Stimulated activated naive B cell treated with anti-CD40 and anti-IgM and Interleukin-4, amounts not matched to agents 10 μg/mL and 1 μg/mL and 100 μg/mL, for 72 hours (primary cell): ENCODE results near the gene TFDP1.
"Not testable (repeated sequence)": the region's sequence is repeated elsewhere in the genome, so short reads cannot be mapped to it uniquely, and the experiment has no call there.

Source experiments
- ATAC-seq, 2 donors: fragments of 150-1000 bp; cut with Tn5 transposase; replicated peaks; 2 replicates each; pipeline ENCODE4 v1.10.0; 2021; ENCODE audit warnings: moderate library complexity in 1 of 2
- DNase-seq: peaks from one replicate; pipeline ENCODE4 v3.0.0; 2021
- H3K27ac Mint-ChIP-seq: one replicate; pipeline ENCODE4 v1.8.0; 2022; ENCODE audit warnings: mild to moderate bottlenecking, mixed read lengths
- H3K27me3 Mint-ChIP-seq, 2 donors: one replicate each; pipeline ENCODE4 v1.8.0; 2022; ENCODE audit warnings: mixed read lengths in 2 of 2
- H3K36me3 Mint-ChIP-seq, 2 donors: one replicate each; pipeline ENCODE4 v1.8.0; 2022; ENCODE audit warnings: mixed read lengths in 2 of 2, mild to moderate bottlenecking in 1 of 2
- H3K4me1 Mint-ChIP-seq, 2 donors: one replicate each; pipeline ENCODE4 v1.8.0; 2022; ENCODE audit warnings: mixed read lengths in 2 of 2, mild to moderate bottlenecking in 1 of 2
- H3K4me3 Mint-ChIP-seq, 2 donors: one replicate each; pipeline ENCODE4 v1.8.0; 2022; ENCODE audit warnings: mild to moderate bottlenecking in 2 of 2, mixed read lengths in 2 of 2, moderate library complexity in 1 of 2
- H3K9me3 Mint-ChIP-seq, 2 donors: one replicate each; pipeline ENCODE4 v1.8.0; 2022; ENCODE audit warnings: mixed read lengths in 2 of 2, mild to moderate bottlenecking in 1 of 2

TFDP1 gene

DNA sequence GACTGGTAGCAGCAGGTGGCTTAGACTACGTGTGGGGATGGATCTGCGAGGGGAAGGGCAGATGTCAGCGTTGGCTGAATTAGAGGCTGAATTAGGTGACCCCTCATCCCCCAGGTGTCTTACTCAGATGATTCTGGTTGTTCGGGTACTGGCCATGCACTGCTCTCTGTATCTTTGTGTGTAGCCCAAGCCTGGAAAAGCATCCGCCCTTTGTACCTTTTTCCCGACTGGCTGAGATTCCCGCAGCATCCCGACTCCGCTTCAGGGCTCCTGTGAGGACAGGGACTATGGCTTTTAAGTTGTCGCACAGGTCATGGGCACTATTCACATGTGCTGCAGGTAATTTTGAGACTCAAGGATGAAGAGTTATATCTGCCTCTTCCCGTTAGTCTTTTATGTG, 7.2 kb downstream of the TFDP1 start:
- no peaks in the 10 kb centered on the region for H3K27me3 Mint-ChIP-seq
- no peak for ATAC-seq
- no peak overlapping the region for H3K4me3 Mint-ChIP-seq
- peaks cover 11 to 18% of the 10 kb centered on the region in 2 donors for H3K4me1 Mint-ChIP-seq
- no peak for DNase-seq
- peaks cover 51 to 53% of the 10 kb centered on the region in 2 donors for H3K36me3 Mint-ChIP-seq
- peaks cover 0 to 1% of the 10 kb centered on the region in 2 donors for H3K9me3 Mint-ChIP-seq
- no peak overlapping the region for H3K27ac Mint-ChIP-seq

DNA sequence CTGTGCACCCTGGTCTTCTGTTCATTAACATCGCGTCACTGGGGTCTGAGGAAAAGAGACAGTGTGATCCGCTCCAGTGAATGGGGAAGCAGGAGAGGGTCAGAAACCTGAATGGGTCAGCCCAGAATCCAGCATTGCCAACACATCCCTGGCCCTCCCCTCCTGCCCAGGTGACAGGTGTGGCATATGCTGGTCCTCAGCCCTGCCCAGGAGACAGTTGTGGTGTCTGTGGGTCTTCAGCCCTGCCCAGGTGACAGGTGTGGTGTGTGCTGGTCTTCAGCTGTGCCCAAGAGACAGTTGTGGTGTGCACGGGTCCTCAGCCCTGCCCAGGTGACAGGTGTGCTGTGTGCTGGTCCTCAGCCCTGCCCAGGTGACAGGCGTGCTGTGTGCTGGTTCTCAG, 8.0 kb downstream of the TFDP1 start:
- no peak for DNase-seq
- no peak overlapping the region for H3K4me3 Mint-ChIP-seq
- no peak for ATAC-seq
- no peak overlapping the region for H3K27ac Mint-ChIP-seq
- peaks cover 0 to 1% of the 10 kb centered on the region in 2 donors for H3K9me3 Mint-ChIP-seq
- H3K4me1 Mint-ChIP-seq = peaks cover 9 to 13% of the 10 kb centered on the region in 2 donors
- peaks cover 51 to 52% of the 10 kb centered on the region in 2 donors for H3K36me3 Mint-ChIP-seq
- no peaks in the 10 kb centered on the region for H3K27me3 Mint-ChIP-seq

- H3K4me1 Mint-ChIP-seq, H3K27ac Mint-ChIP-seq, ATAC-seq, H3K27me3 Mint-ChIP-seq, DNase-seq, H3K9me3 Mint-ChIP-seq, H3K4me3 Mint-ChIP-seq: not testable (repeated sequence)
- H3K36me3 Mint-ChIP-seq = peaks cover 50 to 56% of the 10 kb centered on the region in 2 donors
Measured at GRCh38 chr13:113594066-113594821, 9.7 kb downstream of the TFDP1 start.

GRCh38 chr13:113595131-113595530, 10.6 kb downstream of the TFDP1 start:
- peaks cover 4% of the 10 kb centered on the region in 2 donors for H3K9me3 Mint-ChIP-seq
- no peak overlapping the region for H3K4me3 Mint-ChIP-seq
- no peaks in the 10 kb centered on the region for H3K27me3 Mint-ChIP-seq
- peaks cover 0 to 3% of the 10 kb centered on the region in 2 donors for H3K4me1 Mint-ChIP-seq
- H3K27ac Mint-ChIP-seq = no peak overlapping the region
- peaks cover 56 to 58% of the 10 kb centered on the region in 2 donors for H3K36me3 Mint-ChIP-seq
- DNase-seq (no peak), ATAC-seq (no peak)

GRCh38 chr13:113596321-113597200, 12.0 kb downstream of the TFDP1 start:
- peaks cover 52 to 57% of the 10 kb centered on the region in 2 donors for H3K36me3 Mint-ChIP-seq
- no peak for ATAC-seq

DNA sequence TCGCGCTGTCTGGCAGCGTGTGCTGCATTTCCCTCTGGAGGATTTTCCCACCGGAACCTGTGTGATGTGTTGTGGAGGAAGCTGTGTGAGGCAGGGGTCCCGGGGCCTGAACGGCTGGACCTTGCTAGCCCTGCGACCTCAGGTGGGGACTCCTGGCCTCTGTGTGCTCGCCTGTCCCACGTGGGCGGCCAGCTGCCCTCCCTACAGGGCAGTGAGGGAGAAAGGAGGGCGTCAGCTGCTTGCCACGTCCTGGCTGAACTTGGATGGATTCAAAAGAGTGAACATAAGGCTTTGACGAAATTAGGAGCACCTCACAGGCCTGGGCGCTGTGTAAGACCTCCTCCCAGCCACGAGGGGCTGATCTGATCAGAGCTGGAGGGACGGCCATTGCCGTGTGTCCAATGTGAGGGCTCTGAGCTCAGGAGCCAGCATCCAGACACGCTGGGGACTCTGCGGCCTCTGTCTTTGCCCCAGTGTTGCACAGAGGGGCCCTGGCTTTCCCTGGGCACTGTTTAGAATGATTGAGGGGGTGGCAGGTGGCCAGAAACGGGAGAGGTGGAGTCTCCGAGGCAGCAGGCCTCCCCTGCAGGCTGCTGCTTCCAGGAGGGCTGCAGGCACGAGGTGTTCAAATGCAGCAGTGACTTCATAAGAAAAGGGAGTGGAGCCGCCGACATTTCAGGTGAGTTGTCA, 13.0 kb downstream of the TFDP1 start:
- Mint-ChIP-seq H3K36me3 (peaks cover 46 to 54% of the 10 kb centered on the region in 2 donors), H3K9me3 (peaks cover 4% of the 10 kb centered on the region in 2 donors), H3K27me3 (no peaks in the 10 kb centered on the region), H3K4me3 (no peak overlapping the region), H3K27ac (no peak overlapping the region), H3K4me1 (peaks cover 0 to 10% of the 10 kb centered on the region in 2 donors)
- ATAC-seq (no peak), DNase-seq (no peak)

More at GRCh38 chr13:113596321-113597200, 12.0 kb downstream of the TFDP1 start:
- Mint-ChIP-seq H3K4me1 (peaks cover 0 to 6% of the 10 kb centered on the region in 2 donors), H3K27ac (no peak overlapping the region), H3K27me3 (no peaks in the 10 kb centered on the region), H3K9me3 (peaks cover 4% of the 10 kb centered on the region in 2 donors), H3K4me3 (no peak overlapping the region)
- no peak for DNase-seq

DNA sequence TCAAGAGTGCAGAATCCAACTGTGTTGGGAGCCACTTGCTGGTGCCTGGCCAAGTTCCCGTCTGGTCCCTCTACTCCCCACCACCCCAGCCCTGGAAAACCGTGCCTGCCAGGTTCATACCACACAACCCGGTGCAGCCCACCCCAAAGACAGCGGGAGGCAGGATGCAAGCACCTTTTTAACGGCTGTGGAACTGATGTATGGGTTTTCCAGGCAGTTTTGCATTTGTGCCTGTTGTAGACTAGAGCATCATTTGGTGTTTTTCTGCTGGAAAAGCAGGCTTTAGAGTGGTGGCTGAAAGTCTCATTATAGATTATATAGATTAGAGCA, 13.5 kb downstream of the TFDP1 start:
- Mint-ChIP-seq H3K9me3 (peaks cover 4% of the 10 kb centered on the region in 2 donors), H3K4me1 (peaks cover 5 to 12% of the 10 kb centered on the region in 2 donors), H3K27me3 (no peaks in the 10 kb centered on the region), H3K36me3 (peaks cover 44 to 51% of the 10 kb centered on the region in 2 donors), H3K27ac (no peak overlapping the region), H3K4me3 (no peak overlapping the region)
- ATAC-seq (no peak), DNase-seq (no peak)

DNA sequence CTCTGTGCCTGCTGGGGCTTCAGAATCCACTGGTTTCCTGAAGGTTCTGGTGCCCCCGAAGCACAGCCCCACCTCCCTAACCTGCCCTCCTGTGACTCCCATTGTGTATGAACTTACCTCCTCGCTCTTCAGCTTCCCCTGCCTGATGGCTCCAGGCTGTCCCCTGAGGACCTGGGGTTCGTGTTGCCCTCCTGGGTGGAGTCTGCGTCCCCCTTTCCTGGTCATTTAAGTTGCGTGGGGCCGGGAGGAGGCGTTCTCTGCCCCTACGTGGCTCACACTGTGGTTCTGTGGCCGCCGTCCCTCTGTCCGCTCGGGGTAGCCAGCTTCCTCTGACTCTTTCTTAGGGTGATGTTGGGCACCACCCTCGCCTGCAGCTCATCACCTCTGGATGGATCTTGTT, 13.9 kb downstream of the TFDP1 start:
- ATAC-seq (no peak), DNase-seq (no peak)
- Mint-ChIP-seq H3K36me3 (peaks cover 44 to 51% of the 10 kb centered on the region in 2 donors), H3K4me3 (no peak overlapping the region), H3K27ac (no peak overlapping the region), H3K4me1 (peaks cover 9 to 12% of the 10 kb centered on the region in 2 donors), H3K27me3 (no peaks in the 10 kb centered on the region), H3K9me3 (peaks cover 4% of the 10 kb centered on the region in 2 donors)

GRCh38 chr13:113599391-113599790, 14.8 kb downstream of the TFDP1 start:
- no peaks in the 10 kb centered on the region for H3K27me3 Mint-ChIP-seq
- peaks cover 13 to 18% of the 10 kb centered on the region in 2 donors for H3K4me1 Mint-ChIP-seq
- H3K9me3 Mint-ChIP-seq = peaks cover 4% of the 10 kb centered on the region in 2 donors
- no peak for ATAC-seq
- DNase-seq = no peak
- peaks cover 44 to 51% of the 10 kb centered on the region in 2 donors for H3K36me3 Mint-ChIP-seq
- H3K27ac Mint-ChIP-seq = no peak overlapping the region
- no peak overlapping the region for H3K4me3 Mint-ChIP-seq

- no peak overlapping the region for H3K4me3 Mint-ChIP-seq
- H3K27me3 Mint-ChIP-seq = no peaks in the 10 kb centered on the region
- DNase-seq (no peak), ATAC-seq (no peak)
- H3K9me3 Mint-ChIP-seq = peaks cover 3 to 4% of the 10 kb centered on the region in 2 donors
- H3K4me1 Mint-ChIP-seq = peaks cover 25 to 32% of the 10 kb centered on the region in 2 donors
- H3K27ac Mint-ChIP-seq = no peak overlapping the region
- H3K36me3 Mint-ChIP-seq = peaks cover 42 to 52% of the 10 kb centered on the region in 2 donors
Measured at GRCh38 chr13:113601166-113602070, 16.9 kb downstream of the TFDP1 start.

DNA sequence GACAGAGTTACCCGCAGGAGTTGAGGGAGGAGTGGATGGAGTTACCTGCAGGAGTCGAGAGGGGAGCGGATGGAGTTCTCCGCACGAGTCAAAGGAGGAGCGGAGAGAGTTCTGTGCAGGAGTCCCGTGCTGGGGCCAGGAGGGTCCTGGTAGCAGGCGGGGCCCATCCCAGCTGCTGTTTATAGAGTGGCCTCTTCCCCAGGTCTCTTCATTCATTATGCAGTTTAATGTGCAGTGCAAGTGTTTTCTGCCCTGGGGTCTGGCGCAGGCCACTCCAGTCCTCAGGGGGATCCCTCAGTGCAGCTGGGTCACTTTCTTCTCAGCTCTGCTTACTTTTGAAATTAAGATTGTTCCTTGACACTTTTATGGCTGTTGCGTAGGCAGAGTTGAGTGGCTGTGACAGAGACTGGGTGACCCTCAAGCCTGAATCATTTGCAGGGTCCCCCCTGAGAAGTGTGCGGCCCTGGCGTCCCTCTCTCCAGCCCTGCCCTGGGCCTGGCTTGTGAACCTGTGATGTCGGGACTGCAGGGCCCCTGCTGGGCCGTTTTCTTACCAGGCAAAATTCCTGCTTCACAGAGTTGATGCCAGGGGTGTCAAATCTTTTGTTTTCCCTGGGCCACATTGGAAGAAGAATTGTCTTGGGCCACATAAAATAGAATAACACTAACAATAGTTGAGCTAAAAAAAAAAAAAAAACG, 17.9 kb downstream of the TFDP1 start:
- Mint-ChIP-seq H3K27me3 (no peaks in the 10 kb centered on the region), H3K4me1 (peaks cover 24 to 35% of the 10 kb centered on the region in 2 donors), H3K4me3 (no peak overlapping the region), H3K9me3 (peaks cover 3 to 4% of the 10 kb centered on the region in 2 donors), H3K27ac (peak overlapping the region; percentile 56), H3K36me3 (peaks cover 40 to 50% of the 10 kb centered on the region in 2 donors)
- ATAC-seq (no peak), DNase-seq (no peak)

- peaks cover 3 to 4% of the 10 kb centered on the region in 2 donors for H3K9me3 Mint-ChIP-seq
- H3K27ac Mint-ChIP-seq = peak overlapping the region; percentile 56
- peaks cover 29 to 42% of the 10 kb centered on the region in 2 donors for H3K4me1 Mint-ChIP-seq
Measured at GRCh38 chr13:113603116-113603710, 18.7 kb downstream of the TFDP1 start.

More at GRCh38 chr13:113603116-113603710, 18.7 kb downstream of the TFDP1 start:
- H3K27me3 Mint-ChIP-seq = no peaks in the 10 kb centered on the region
- no peak overlapping the region for H3K4me3 Mint-ChIP-seq
- DNase-seq = no peak
- ATAC-seq = no peak
- H3K36me3 Mint-ChIP-seq = peaks cover 39 to 52% of the 10 kb centered on the region in 2 donors
